Measurements from ENCODE around the gene LONP1. TPM values are rescaled to one million over a fixed set of nuclear protein-coding genes. Genes with fewer than 3 reads are reported as not detected.

LONP1 gene
- total RNA-seq, 1 experiment from 2014 or later = 180 TPM

- ATAC-seq (no peak), DNase-seq (ENCODE audit: low read depth, low spot score) (no peak)
- intact Hi-C loops (cut with micrococcal nuclease) = no loop called here
- Histone ChIP-seq H3K4me1 (ENCODE audit: control insufficient read depth in 1 of 2, insufficient read depth in 2 of 2, low read length in 2 of 2) (peaks cover 5 to 17% of the 10 kb centered on the region in 2 experiments; a peak in 2 of 4 replicates), H3K9ac (ENCODE audit: low read length) (no peak overlapping the region), H3K27ac (ENCODE audit: low read depth, low read length) (no peak overlapping the region), H3K79me2 (ENCODE audit: insufficient read depth, low read length) (peaks cover 12% of the 10 kb centered on the region), H3K36me3 (ENCODE audit: control insufficient read depth in 1 of 2, insufficient read depth in 2 of 2, low read length in 2 of 2) (no peaks in the 10 kb centered on the region), H3K4me3 (replicated peaks in 1 of 2; ENCODE audit: low read depth in 1 of 2, low read length in 2 of 2) (no peak overlapping the region), H2AFZ (ENCODE audit: low read depth, low read length, poor library complexity, severe bottlenecking) (no peak overlapping the region), H3K9me2 (ENCODE audit: insufficient read depth) (no peaks in the 10 kb centered on the region), H4K20me1 (ENCODE audit: insufficient read depth) (no peaks in the 10 kb centered on the region), H3K27me3 (ENCODE audit: insufficient read depth, low read length) (no peaks in the 10 kb centered on the region), H3K9me3 (ENCODE audit: control insufficient read depth in 1 of 2, insufficient read depth in 1 of 2, low read depth in 1 of 2, low read length in 2 of 2) (no peaks in the 10 kb centered on the region), H3K4me2 (ENCODE audit: low read length) (no peak overlapping the region)
- ChIA-PET POLR2A (no interaction called here), CTCF (interaction anchor here (1.0 kb wide), 1 partner anchor 11 kb away, joined by 3 read pairs; no protein-coding TSS in a partner anchor), RAD21 (ENCODE audit: low non-redundant PET in 1 of 2, low total read pairs in 2 of 2, uncharacterized antibody in 2 of 2, unreplicated experiment in 2 of 2) (interaction anchor here in 1 of 2 experiments (0.8 kb wide), 1 partner anchor 13 kb away, joined by 3 read pairs; no protein-coding TSS in a partner anchor)
- TF ChIP-seq EGR1 (IDR thresholded peaks at IDR 0.05; ENCODE audit: low read depth) = no peak
- no peak for TF ChIP-seq ZBTB33 (IDR thresholded peaks at IDR 0.05; ENCODE audit: extremely low read depth, insufficient replicate concordance, low read length)
- TF ChIP-seq MAX (IDR thresholded peaks at IDR 0.05) = no peak
- TF ChIP-seq ELF1 (IDR thresholded peaks at IDR 0.05; ENCODE audit: borderline replicate concordance, low read depth) = no peak
- TF ChIP-seq POLR2AphosphoS5 (IDR thresholded peaks at IDR 0.05; ENCODE audit: low read depth, low read length) = no peak
- no peak for TF ChIP-seq YY1 (IDR thresholded peaks at IDR 0.05; ENCODE audit: extremely low read depth, insufficient replicate concordance, low read depth, low read length)
- no TSS peak for BruUV-seq (replicated peaks)
Observed at GRCh38 chr19:5678071-5678718, 41.8 kb downstream of the LONP1 start.
